Measurements from ENCODE around the gene TOGARAM2.

Gene TOGARAM2

GRCh38 chr2:28997237-28997846, 16.2 kb downstream of the TOGARAM2 start:
- no peak for TF ChIP-seq CTCF (IDR thresholded peaks at IDR 0.05; ENCODE audit: insufficient read depth, low read depth, low read length, missing control alignments)
- no peak for DNase-seq (ENCODE audit: low read depth)
- H3K4me3 ChIP-seq (ENCODE audit: low read depth, low read length): no peak overlapping the region

DNA sequence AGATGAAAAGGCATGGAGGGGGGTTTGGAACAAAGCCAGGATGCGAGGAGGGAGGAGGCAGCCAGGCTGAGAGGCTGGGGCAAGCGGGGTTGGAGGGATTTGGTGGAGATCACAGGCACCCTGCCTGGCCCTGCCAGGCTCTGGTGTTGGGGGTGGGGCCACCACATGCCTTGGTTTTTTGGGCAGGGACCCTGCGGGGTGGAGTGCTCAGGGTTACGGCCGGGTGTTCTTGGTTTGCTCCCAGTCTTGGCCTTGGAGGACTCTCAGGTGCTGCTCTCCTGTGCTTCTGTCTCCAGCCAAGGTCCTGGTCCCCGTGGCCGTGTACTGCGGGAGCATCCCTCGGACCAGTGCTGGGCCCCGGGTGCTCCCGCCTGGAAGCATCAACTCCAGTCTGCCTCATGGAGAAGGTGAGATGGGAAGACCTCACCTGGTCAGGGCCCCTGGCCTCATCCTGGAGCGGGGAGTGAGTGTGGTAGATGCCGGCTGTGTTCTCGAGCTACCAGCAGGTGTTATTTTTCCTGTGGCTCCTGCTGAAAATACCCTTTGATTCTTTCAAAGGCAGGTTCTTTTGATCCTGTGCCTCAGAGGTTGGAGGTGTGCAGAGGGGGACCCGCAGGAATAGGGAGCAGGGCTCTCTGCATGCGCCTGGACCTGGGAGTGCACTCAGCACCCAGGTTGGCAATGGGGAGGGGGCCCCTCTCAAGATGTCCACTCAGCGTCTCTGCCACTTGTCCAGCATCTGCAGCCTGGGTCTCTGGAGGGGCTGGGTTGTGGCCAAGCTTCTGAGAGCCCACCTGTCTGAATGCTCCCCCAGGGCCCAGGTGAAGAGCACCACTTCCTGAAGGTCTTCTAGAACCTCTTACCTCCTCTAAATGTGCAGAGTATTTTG, 17.0 kb downstream of the TOGARAM2 start:
- no peak overlapping the region for H3K4me3 ChIP-seq (ENCODE audit: low read depth, low read length)
- no peak for TF ChIP-seq CTCF (IDR thresholded peaks at IDR 0.05; ENCODE audit: insufficient read depth, low read depth, low read length, missing control alignments)
- DNase-seq (ENCODE audit: low read depth): no peak

DNA sequence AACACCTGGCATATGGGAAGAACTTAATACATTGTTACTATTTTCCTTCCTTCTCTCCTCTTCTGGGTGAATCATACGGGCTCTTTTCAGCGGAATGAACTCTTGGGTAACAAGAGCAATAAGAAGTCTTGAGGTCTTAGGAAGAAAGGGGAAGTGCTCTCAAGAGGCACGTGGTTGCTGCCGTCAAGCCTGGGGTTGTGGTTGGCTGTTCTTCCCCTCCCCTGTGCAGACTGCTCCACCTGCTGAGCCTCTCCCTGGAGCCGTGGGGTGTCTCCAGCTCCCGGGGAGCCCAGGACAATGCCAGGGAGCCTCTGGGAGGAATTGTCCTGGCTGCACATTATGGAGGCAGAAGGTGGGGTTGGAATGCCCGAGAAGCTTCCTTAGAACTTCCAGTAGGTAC, 19.4 kb downstream of the TOGARAM2 start:
- no peak for TF ChIP-seq CTCF (IDR thresholded peaks at IDR 0.05; ENCODE audit: insufficient read depth, low read depth, low read length, missing control alignments)
- no peak overlapping the region for H3K4me3 ChIP-seq (ENCODE audit: low read depth, low read length)
- peak; percentile 71 for DNase-seq (ENCODE audit: low read depth)

- DNase-seq (ENCODE audit: low read depth): no peak
- H3K4me3 ChIP-seq (ENCODE audit: low read depth, low read length): no peak overlapping the region
- TF ChIP-seq CTCF (IDR thresholded peaks at IDR 0.05; ENCODE audit: insufficient read depth, low read depth, low read length, missing control alignments): no peak
These were observed 19.9 kb downstream of the TOGARAM2 start for GRCh38 chr2:29000956-29001355.

DNA sequence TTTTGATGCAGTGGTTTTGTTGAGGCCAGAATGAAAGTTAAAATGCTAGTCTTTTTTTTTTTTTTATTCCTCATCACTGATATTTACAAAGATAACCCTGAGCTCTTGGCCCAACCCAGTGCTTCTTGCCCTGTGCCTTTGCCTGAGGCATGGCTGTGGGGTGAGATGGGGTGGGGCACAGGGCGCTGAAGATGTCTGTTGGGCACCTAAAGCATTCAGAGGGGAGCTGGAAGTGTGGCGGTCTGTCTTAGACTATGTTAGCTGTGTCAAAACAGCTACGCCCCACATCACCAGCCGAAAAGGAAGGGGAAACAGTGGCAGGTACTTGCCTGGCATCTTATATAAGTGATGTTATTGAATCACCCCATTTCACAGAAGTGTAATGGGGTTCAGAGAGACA, 20.7 kb downstream of the TOGARAM2 start:
- no peak overlapping the region for H3K4me3 ChIP-seq (ENCODE audit: low read depth, low read length)
- TF ChIP-seq CTCF (IDR thresholded peaks at IDR 0.05; ENCODE audit: insufficient read depth, low read depth, low read length, missing control alignments): no peak
- no peak for DNase-seq (ENCODE audit: low read depth)

DNA sequence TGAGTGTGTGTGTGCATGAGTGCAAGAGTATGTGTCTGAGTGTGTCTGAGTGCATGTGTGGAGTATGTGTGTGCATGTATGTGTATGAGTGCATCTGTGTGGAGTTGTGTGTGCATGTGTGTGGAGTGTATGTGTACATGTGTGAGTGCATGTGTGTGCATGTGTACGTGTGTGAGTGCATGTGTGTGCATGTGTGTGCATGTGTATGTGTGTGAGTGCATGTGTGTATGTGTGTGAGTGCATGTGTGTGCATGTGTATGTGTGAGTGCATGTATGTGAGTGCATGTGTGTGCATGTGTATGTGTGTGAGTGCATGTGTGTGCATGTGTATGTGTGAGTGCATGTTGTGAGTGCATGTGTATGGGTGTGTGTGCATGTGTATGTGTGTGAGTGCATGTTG, 23.7 kb downstream of the TOGARAM2 start:
- no peak for DNase-seq (ENCODE audit: low read depth)
- TF ChIP-seq CTCF (IDR thresholded peaks at IDR 0.05; ENCODE audit: insufficient read depth, low read depth, low read length, missing control alignments): no peak
- H3K4me3 ChIP-seq (ENCODE audit: low read depth, low read length): no peak overlapping the region
